IPS-NIHi7 (cell line): ENCODE measurements around the gene PTPRN2.
A peak's percentile ranks its signal among the peaks of the same experiment; 100 is the strongest.
"Not testable (repeated sequence)": the region's sequence is repeated elsewhere in the genome, so short reads cannot be mapped to it uniquely, and the experiment has no call there.

Experiments
- DNase-seq: peaks from one replicate; pipeline ENCODE4 v3.0.0; 2012; ENCODE audit warnings: mixed read lengths; ENCODE audit errors: extremely low spot score

PTPRN2 gene

GRCh38 chr7:158237672-158238335 lies 349.8 kb downstream of the PTPRN2 start:
- peak; percentile 2 for DNase-seq

GRCh38 chr7:158236400-158236799 lies 351.2 kb downstream of the PTPRN2 start:
- no peak for DNase-seq

DNA sequence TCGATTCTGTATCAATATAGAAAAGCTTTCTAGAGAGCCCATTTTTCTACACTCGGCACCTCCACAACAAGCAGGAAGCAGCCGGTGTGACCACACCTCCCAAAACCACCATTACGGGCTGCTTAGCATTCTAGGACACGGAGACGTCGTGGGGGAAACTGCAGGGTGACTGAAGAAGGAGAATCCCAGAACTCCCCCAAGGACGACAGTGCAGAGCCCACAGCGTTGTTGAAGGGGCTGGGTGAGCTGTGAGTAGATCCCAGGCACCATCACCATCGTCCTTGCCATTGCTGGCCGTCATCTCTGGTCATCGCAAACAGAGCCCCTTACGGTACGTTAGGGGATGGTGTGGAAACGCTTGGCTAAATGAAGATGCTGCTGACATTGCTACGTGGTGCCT lies 351.8 kb downstream of the PTPRN2 start:
- peak; percentile 1 for DNase-seq

DNA sequence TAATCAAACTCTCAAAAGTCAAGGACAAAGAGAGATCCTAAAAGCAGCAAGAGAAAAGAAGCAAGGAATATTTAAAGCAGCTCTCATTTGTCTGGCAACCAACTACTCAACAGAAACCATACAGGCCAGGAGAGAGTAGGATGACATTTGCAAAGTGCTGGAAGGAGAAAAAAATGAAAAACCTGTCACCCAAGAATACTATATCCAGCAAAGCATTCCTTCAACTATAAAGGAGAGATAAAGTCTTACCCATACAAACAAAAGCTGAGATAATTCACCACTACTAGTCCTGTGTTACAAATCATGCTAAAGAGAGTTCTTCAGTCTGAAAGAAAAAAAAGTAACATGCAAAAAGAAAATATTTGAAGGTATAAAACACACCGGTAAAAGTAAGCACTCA lies 357.7 kb downstream of the PTPRN2 start:
- DNase-seq: no peak

- DNase-seq: no peak
Observed at GRCh38 chr7:158228986-158229385, 358.6 kb downstream of the PTPRN2 start.

GRCh38 chr7:158228131-158228530 lies 359.5 kb downstream of the PTPRN2 start:
- DNase-seq: no peak

DNA sequence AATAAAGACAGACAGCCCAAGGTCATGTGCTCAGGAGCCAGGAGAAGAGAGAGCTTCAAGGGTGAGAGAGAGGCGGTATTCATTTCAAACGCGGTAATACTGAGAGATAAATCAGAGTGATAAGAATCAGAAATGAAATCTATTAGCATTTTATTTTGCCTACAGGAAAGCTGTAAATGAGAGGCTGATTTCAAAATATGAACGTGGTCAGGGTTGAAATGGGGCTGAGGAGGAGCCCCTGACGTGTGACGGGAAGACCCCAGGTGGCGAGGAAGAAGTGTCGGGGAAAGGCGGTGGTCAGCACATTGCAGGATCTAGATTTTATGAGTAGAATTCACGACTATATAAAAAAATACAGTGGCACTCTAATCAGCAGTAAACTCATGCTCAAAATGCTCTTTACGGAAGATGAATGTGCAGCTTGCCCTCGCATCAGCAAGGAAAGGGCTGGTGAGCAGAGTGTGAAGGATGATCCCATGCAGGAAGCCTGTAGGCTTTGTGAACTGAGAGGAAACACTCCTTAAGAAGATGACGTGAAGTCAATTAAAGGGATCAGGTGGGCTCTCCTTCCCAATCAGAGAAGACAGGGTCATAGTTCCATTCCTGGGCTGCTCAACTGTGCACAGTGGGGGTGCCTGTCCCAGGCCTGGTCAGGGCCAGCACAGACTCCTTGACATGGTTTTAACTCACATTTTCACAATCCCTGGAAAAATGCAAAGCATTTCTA lies 360.2 kb downstream of the PTPRN2 start:
- no peak for DNase-seq

DNA sequence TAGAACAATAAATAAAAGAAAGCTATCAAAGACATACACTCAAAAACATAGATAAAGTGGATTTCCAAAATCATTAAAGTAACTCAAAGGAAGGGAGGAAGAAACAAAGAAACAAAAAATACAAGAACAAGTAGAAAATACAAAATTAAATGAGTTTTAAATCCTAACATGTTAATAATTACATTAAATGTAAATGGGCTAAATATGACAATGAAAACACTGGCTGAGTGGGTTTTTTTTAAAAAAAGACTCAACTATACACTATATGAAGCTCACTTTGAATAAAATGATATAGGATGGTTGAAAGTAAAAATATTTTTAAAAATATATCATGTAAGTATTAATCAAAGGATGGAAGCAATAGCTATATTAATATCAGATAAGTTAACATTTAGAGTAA lies 371.4 kb downstream of the PTPRN2 start:
- no peak for DNase-seq

- no peak for DNase-seq
Observed at GRCh38 chr7:158209435-158209834, 378.2 kb downstream of the PTPRN2 start.

DNA sequence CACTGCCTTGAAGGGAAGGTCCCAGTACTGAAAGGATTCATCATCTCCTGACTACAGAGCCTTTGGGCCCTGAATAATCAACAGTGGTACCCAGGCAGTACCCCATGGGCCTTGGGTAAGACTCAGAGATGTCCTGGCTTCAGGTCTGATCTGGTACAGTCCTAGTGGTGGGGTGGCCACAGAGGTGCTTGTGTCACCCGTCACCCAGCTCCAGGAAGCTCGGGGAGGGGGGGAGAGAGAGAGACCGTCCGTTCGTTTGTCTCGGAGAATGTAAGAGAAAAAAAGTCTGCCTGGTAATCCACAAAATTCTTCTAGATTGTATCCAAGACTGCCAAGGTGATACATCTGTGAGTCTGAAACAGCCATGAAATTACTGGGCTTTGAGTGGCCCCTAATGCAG lies 381.3 kb downstream of the PTPRN2 start:
- DNase-seq: no peak

DNA sequence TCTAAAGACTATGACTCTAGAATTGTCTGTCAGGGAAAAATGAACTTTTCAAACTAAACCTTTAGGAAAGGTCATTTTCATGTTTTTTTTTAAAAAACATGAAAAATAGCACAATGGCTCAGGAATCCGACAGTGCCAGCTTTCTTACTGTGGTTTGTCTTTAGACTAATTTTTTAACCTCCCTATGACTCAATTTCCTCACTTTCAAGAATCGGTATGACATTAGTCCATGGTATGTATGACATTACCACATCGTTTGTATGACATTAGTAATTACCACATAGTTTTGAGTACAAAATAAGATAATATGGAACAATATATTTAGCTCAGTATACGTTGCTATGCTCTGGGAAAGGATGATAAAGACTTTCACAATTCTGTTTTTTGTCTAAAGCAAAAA lies 383.2 kb downstream of the PTPRN2 start:
- DNase-seq: no peak

DNA sequence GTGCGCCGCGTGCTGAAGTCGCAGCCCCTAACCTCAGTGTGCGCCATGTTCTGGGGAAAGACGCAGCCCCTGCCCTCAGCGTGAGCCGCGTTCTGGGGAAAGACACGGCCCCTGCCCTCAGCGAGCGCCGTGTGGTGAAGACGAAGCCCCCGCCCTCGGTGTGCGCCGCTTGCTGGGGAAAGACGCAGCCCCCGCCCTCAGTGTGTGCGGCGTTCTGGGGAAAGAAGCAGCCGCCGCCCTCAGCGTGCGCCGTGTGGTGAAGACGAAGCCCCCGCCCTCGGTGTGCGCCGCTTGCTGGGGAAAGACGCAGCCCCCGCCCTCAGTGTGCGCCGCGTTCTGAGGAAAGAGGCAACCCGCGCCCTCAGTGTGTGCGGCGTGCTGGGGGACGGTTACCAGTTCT lies 383.7 kb downstream of the PTPRN2 start:
- DNase-seq: not testable (repeated sequence)

DNA sequence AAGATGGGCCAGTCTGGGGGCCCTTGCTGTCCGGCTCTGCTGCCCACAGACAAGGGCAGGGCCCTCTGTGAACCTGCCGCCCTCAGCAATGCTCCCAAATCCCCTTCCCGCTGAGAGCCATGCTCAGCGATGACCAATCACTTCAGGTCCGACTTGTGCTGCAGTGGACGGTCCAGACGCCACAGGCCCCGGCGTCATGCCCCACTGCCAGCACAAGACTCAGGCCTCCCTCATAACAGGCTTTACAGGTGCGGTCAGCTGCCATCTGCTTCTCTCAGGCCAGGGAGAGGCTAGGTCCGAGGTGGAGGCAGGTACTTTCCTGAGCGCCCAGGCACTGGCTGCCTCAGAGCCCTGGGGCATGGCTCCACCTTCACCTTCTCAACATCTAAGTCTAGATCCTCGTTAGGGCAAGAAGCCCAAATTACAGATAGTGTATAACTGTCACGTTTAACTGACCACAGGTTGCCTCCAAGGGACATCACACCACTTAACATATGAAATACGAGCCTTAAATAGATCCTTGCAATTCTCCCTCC lies 393.2 kb downstream of the PTPRN2 start:
- DNase-seq: no peak

GRCh38 chr7:158193446-158193845 lies 394.2 kb downstream of the PTPRN2 start:
- no peak for DNase-seq

- no peak for DNase-seq
Observed at GRCh38 chr7:158192956-158193355, 394.7 kb downstream of the PTPRN2 start.

DNA sequence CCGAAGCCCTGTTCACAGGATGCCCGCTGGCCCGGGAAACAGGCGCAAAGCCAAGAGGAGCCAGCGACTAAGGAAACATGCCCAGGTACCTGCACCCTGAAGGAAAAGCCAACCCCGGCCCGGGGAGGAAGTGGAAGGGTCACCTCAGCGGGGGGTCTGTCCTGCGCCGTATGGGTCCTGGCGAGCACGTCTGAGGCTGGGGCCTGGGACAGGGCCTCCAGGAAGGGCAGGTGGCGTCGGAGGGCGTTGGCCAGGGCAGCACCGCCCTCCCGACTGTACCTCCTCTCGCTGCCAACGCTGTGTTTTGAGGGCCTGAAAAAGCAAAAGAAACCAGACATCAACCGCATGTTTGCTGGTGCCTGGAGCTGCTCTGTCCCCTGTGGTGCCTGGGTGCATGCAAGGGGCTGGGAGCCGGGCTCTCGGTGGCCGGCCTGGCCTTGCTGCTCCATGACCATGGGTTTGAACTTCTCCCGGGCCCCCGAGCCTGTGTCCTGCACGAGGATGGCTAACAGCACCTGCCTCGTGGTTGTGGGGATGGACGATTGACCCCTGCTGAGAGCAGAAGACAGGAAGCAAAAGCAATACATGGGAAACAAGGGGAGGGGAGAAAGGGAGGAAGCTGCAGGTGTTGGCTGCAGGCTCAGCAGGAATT lies 395.3 kb downstream of the PTPRN2 start:
- no peak for DNase-seq

DNA sequence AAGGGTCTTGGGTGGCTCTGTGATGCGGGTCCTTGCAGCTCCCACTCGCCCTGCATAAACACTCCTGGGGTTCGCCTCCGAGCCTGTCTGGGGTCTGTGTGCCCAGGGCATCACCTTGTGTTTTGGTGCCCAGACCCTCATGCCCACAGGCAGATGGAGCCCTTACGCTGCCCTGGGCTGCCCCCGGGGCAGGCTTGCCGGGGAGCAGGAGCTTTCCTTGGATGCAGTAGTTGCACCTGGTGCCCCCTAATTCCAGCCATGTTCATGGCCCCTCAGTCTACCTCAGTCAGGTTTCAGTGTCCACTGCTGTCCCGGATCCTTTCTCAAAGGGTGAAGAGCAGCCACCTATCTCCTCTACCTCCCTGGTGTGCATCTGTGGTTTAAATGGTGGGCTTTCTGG lies 396.0 kb downstream of the PTPRN2 start:
- no peak for DNase-seq

DNA sequence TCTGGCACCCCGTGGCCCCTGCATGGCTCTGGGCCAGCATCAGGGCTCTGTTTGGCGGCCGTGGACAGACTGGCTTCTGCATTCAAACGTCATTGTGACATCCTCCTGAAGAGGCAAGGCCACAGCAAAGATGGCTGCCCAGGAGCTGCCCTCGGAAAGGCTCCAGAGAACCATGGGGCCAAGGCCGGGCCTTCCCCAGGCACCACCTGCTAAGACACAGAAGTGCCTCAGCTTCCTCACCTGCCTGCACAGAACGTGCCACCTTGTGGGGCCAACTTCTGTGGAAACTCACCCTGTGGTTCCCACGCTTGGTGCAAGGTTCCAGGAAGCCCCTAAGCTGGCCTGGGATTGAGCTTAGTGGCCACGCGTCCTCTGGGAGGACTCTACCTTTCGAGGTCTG lies 396.9 kb downstream of the PTPRN2 start:
- no peak for DNase-seq

- DNase-seq: no peak
Observed at GRCh38 chr7:158188676-158189075, 398.9 kb downstream of the PTPRN2 start.

GRCh38 chr7:158187694-158187994 lies 400.0 kb downstream of the PTPRN2 start:
- DNase-seq: no peak

- DNase-seq: no peak
Observed at GRCh38 chr7:158186864-158187693, 400.5 kb downstream of the PTPRN2 start.

DNA sequence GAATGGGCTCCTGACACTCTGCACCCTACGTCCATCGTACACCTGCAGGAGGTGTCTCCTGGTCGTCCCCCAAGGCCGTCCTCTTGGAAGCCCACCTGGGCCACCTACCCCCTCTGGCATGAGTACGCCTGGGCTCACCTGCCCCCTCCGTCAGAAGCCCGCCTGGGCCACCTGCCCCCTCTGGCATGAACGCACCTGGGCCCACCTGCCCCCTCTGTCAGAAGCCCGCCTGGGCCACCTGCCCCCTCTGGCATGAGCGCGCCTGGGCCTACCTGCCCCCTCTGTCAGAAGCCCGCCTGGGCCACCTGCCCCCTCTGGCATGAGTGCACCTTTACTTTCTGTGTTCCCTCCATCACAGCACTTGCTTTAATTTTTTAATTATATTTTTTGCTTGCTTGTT lies 401.2 kb downstream of the PTPRN2 start:
- no peak for DNase-seq
